Measurements from ENCODE around the gene HMGB4.

HMGB4 gene

DNA sequence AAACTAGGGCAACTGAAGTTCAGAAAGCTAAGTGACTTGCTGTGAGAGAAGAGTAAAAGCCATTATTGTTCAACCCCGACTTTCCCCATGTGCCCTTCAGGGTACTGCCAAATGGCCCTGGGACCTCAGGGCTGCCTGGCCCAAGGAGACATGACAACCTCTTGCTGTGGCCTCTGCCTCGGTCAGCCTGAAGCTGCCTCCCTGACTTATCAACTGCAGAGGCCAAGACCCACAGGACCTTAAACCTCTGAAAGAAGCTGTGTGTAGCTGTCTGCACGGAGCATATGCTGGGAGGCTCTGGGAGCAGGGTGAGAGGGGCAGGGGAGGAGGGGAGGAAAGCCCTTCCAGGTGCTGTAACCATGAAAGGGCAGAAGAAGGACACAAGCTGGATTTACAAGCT, 35.9 kb downstream of the HMGB4 start:
- Histone ChIP-seq H2BK5ac (ENCODE audit: low read length) (no peak overlapping the region), H2BK12ac (ENCODE audit: low read length) (no peak overlapping the region), H3K14ac (ENCODE audit: low read length) (no peak overlapping the region), H2BK15ac (ENCODE audit: low read length) (no peak overlapping the region), H3K23ac (ENCODE audit: low read depth, low read length, poor library complexity) (no peak overlapping the region), H2AK5ac (ENCODE audit: low read depth, low read length) (no peak overlapping the region), H2BK120ac (ENCODE audit: low read depth, low read length) (no peak overlapping the region), H3K27ac (replicated peaks; ENCODE audit: low read length) (no peak overlapping the region), H3K79me1 (ENCODE audit: low read depth, low read length) (no peaks in the 10 kb centered on the region), H3K4ac (ENCODE audit: low read length) (no peak overlapping the region), H3K9ac (ENCODE audit: low read depth, low read length, poor library complexity) (peak overlapping the region; percentile 55), H3K4me2 (ENCODE audit: insufficient read depth, low read length, poor library complexity, severe bottlenecking) (no peak overlapping the region), H4K8ac (ENCODE audit: low read depth, low read length) (no peak overlapping the region), H3K27me3 (ENCODE audit: control insufficient read depth in 3 of 3, insufficient read depth in 3 of 3, low read depth in 1 of 3, low read length in 3 of 3) (no peaks in the 10 kb centered on the region), H3K36me3 (replicated peaks in 1 of 2; ENCODE audit: control insufficient read depth in 2 of 2, insufficient read depth in 2 of 2, low read length in 2 of 2) (no peaks in the 10 kb centered on the region), H4K91ac (ENCODE audit: low read depth, low read length, poor library complexity) (no peak overlapping the region), H3K4me3 (ENCODE audit: low read length in 2 of 2) (no peak overlapping the region), H2AFZ (ENCODE audit: low read length) (no peak overlapping the region), H3K18ac (ENCODE audit: low read length) (peak overlapping the region; percentile 56), H3K4me1 (ENCODE audit: control insufficient read depth in 2 of 2, insufficient read depth in 1 of 2, low read depth in 1 of 2, low read length in 2 of 2) (no peaks in the 10 kb centered on the region), H3K9me3 (replicated peaks in 1 of 2; ENCODE audit: control insufficient read depth in 2 of 2, insufficient read depth in 1 of 2, low read depth in 1 of 2, low read length in 2 of 2) (no peaks in the 10 kb centered on the region)
- no peak for DNase-seq (ENCODE audit: low spot score)
- WGBS, 2 donors (ENCODE audit: extremely low coverage in 2 of 2, insufficient read length in 2 of 2, insufficient replicate concordance in 1 of 2): no CpG with 5 or more reads among the region's 3 CpGs

DNA sequence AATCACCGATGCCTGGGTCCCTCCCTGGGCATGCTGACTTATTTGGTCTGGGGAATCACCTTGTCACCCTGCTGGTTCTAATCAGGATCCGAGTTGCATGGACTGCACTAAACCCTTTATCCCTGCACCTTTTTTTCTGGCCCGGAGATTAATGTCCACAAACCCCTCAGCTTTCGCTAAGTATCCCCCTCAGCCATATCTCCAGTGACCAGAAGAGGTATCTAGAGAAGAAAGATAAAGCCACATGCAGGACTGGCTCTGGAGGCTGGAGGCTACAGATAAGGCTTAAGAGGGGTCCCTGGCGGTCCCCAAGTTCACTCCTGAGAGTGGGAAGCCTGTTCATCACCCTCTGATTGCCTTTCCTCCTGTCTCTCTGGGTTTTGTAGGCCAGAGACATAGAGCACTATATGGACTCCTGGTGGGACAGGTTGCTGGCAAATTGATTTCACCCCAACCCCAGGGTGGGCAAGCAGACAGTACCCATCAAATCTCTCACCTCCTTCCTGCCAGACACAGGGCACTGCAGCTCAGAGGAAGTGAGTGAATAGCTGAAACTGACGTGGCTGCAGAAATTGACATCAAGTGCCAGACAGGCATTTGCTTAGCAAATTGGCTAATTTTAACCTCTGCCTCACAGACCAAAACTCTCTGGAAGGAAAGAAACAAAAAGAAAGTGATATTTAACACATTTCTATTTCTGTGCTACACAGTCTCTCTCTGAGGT, 38.8 kb downstream of the HMGB4 start:
- H3K4ac ChIP-seq (ENCODE audit: low read length): no peak overlapping the region
- H3K23ac ChIP-seq (ENCODE audit: low read depth, low read length, poor library complexity): no peak overlapping the region
- no peak overlapping the region for H2BK15ac ChIP-seq (ENCODE audit: low read length)
- H3K27ac ChIP-seq (replicated peaks; ENCODE audit: low read length): no peak overlapping the region
- H3K4me1 ChIP-seq (ENCODE audit: control insufficient read depth in 2 of 2, insufficient read depth in 1 of 2, low read depth in 1 of 2, low read length in 2 of 2): no peaks in the 10 kb centered on the region
- H4K91ac ChIP-seq (ENCODE audit: low read depth, low read length, poor library complexity): no peak overlapping the region
- no peak overlapping the region for H3K9ac ChIP-seq (ENCODE audit: low read depth, low read length, poor library complexity)
- H3K79me1 ChIP-seq (ENCODE audit: low read depth, low read length): no peaks in the 10 kb centered on the region
- no peak overlapping the region for H2AK5ac ChIP-seq (ENCODE audit: low read depth, low read length)
- no peak overlapping the region for H3K4me2 ChIP-seq (ENCODE audit: insufficient read depth, low read length, poor library complexity, severe bottlenecking)
- H2AFZ ChIP-seq (ENCODE audit: low read length): no peak overlapping the region
- H2BK120ac ChIP-seq (ENCODE audit: low read depth, low read length): no peak overlapping the region
- no peak overlapping the region for H2BK12ac ChIP-seq (ENCODE audit: low read length)
- no peak for DNase-seq (ENCODE audit: low spot score)
- H2BK5ac ChIP-seq (ENCODE audit: low read length): no peak overlapping the region
- no peaks in the 10 kb centered on the region for H3K36me3 ChIP-seq (replicated peaks in 1 of 2; ENCODE audit: control insufficient read depth in 2 of 2, insufficient read depth in 2 of 2, low read length in 2 of 2)
- no peak overlapping the region for H3K4me3 ChIP-seq (ENCODE audit: low read length in 2 of 2)
- H3K9me3 ChIP-seq (replicated peaks in 1 of 2; ENCODE audit: control insufficient read depth in 2 of 2, insufficient read depth in 1 of 2, low read depth in 1 of 2, low read length in 2 of 2): no peaks in the 10 kb centered on the region
- H4K8ac ChIP-seq (ENCODE audit: low read depth, low read length): no peak overlapping the region
- no peak overlapping the region for H3K18ac ChIP-seq (ENCODE audit: low read length)
- H3K27me3 ChIP-seq (ENCODE audit: control insufficient read depth in 3 of 3, insufficient read depth in 3 of 3, low read depth in 1 of 3, low read length in 3 of 3): no peaks in the 10 kb centered on the region
- no peak overlapping the region for H3K14ac ChIP-seq (ENCODE audit: low read length)
- WGBS, 2 donors (ENCODE audit: extremely low coverage in 2 of 2, insufficient read length in 2 of 2, insufficient replicate concordance in 1 of 2): no CpG with 5 or more reads among the region's 6 CpGs

DNA sequence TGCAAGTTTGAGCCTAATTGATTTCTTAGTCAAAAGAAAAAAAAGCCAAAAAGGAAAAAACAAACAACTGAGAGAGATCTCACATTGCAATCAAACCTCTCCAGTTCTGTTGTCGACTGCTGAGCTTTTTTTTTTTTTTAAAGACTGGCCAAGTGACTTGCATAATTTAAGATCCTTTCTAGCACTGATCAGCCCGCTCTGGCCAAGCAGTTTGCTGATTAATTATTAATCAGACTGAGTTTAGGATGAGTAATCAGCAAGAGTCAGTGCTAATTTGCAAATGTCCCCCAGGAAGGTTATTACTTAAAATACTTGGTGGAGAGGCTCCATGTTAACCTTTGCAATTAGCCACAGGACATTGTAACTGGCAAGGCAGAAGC, 39.3 kb downstream of the HMGB4 start:
- no peaks in the 10 kb centered on the region for H3K9me3 ChIP-seq (replicated peaks in 1 of 2; ENCODE audit: control insufficient read depth in 2 of 2, insufficient read depth in 1 of 2, low read depth in 1 of 2, low read length in 2 of 2)
- H3K4ac ChIP-seq (ENCODE audit: low read length): no peak overlapping the region
- H3K9ac ChIP-seq (ENCODE audit: low read depth, low read length, poor library complexity): no peak overlapping the region
- H2BK15ac ChIP-seq (ENCODE audit: low read length): no peak overlapping the region
- no peak overlapping the region for H4K8ac ChIP-seq (ENCODE audit: low read depth, low read length)
- no peak overlapping the region for H2BK120ac ChIP-seq (ENCODE audit: low read depth, low read length)
- no peak overlapping the region for H3K4me3 ChIP-seq (ENCODE audit: low read length in 2 of 2)
- no peak overlapping the region for H2BK12ac ChIP-seq (ENCODE audit: low read length)
- H2AFZ ChIP-seq (ENCODE audit: low read length): no peak overlapping the region
- H3K18ac ChIP-seq (ENCODE audit: low read length): no peak overlapping the region
- H3K4me2 ChIP-seq (ENCODE audit: insufficient read depth, low read length, poor library complexity, severe bottlenecking): no peak overlapping the region
- H3K27me3 ChIP-seq (ENCODE audit: control insufficient read depth in 3 of 3, insufficient read depth in 3 of 3, low read depth in 1 of 3, low read length in 3 of 3): no peaks in the 10 kb centered on the region
- no peaks in the 10 kb centered on the region for H3K4me1 ChIP-seq (ENCODE audit: control insufficient read depth in 2 of 2, insufficient read depth in 1 of 2, low read depth in 1 of 2, low read length in 2 of 2)
- no peak overlapping the region for H3K23ac ChIP-seq (ENCODE audit: low read depth, low read length, poor library complexity)
- no peak for DNase-seq (ENCODE audit: low spot score)
- H3K36me3 ChIP-seq (replicated peaks in 1 of 2; ENCODE audit: control insufficient read depth in 2 of 2, insufficient read depth in 2 of 2, low read length in 2 of 2): no peaks in the 10 kb centered on the region
- no peak overlapping the region for H2AK5ac ChIP-seq (ENCODE audit: low read depth, low read length)
- no peaks in the 10 kb centered on the region for H3K79me1 ChIP-seq (ENCODE audit: low read depth, low read length)
- H4K91ac ChIP-seq (ENCODE audit: low read depth, low read length, poor library complexity): no peak overlapping the region
- no peak overlapping the region for H3K27ac ChIP-seq (replicated peaks; ENCODE audit: low read length)
- no peak overlapping the region for H3K14ac ChIP-seq (ENCODE audit: low read length)
- no CpG with 5 or more reads among the region's 2 CpGs for WGBS, 2 donors (ENCODE audit: extremely low coverage in 2 of 2, insufficient read length in 2 of 2, insufficient replicate concordance in 1 of 2)
- no peak overlapping the region for H2BK5ac ChIP-seq (ENCODE audit: low read length)

DNA sequence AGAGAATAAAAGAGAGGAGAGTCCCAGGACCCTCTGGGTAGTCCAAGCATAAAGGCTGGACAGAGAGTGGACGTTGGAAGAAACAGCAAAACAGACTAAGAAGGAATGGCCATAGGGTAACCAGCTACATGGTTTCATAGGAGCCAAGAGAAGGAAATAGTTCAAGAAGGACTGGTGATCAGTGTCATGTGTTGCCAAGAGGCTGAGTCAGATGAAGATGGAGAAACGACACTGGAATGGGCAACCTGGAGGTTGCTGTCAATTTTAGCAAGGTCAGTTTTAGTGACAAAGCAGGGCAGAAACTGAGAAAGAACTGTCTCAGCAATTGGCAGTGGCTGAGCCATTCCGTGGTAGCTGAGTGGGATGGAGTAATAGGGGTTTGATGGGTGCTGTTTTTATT, 41.4 kb downstream of the HMGB4 start:
- Histone ChIP-seq H4K8ac (ENCODE audit: low read depth, low read length) (no peak overlapping the region), H3K18ac (ENCODE audit: low read length) (no peak overlapping the region), H2AFZ (ENCODE audit: low read length) (no peak overlapping the region), H2BK5ac (ENCODE audit: low read length) (no peak overlapping the region), H3K14ac (ENCODE audit: low read length) (no peak overlapping the region), H2BK15ac (ENCODE audit: low read length) (no peak overlapping the region), H4K91ac (ENCODE audit: low read depth, low read length, poor library complexity) (no peak overlapping the region), H3K4ac (ENCODE audit: low read length) (no peak overlapping the region), H3K4me3 (ENCODE audit: low read length in 2 of 2) (no peak overlapping the region), H2BK120ac (ENCODE audit: low read depth, low read length) (no peak overlapping the region), H3K36me3 (replicated peaks in 1 of 2; ENCODE audit: control insufficient read depth in 2 of 2, insufficient read depth in 2 of 2, low read length in 2 of 2) (no peaks in the 10 kb centered on the region), H3K9ac (ENCODE audit: low read depth, low read length, poor library complexity) (no peak overlapping the region), H3K79me1 (ENCODE audit: low read depth, low read length) (no peaks in the 10 kb centered on the region), H3K4me2 (ENCODE audit: insufficient read depth, low read length, poor library complexity, severe bottlenecking) (no peak overlapping the region), H2AK5ac (ENCODE audit: low read depth, low read length) (no peak overlapping the region), H3K9me3 (replicated peaks in 1 of 2; ENCODE audit: control insufficient read depth in 2 of 2, insufficient read depth in 1 of 2, low read depth in 1 of 2, low read length in 2 of 2) (peaks cover 0 to 1% of the 10 kb centered on the region in 2 donors), H3K27me3 (ENCODE audit: control insufficient read depth in 3 of 3, insufficient read depth in 3 of 3, low read depth in 1 of 3, low read length in 3 of 3) (no peaks in the 10 kb centered on the region), H2BK12ac (ENCODE audit: low read length) (no peak overlapping the region), H3K4me1 (ENCODE audit: control insufficient read depth in 2 of 2, insufficient read depth in 1 of 2, low read depth in 1 of 2, low read length in 2 of 2) (no peaks in the 10 kb centered on the region), H3K27ac (replicated peaks; ENCODE audit: low read length) (no peak overlapping the region), H3K23ac (ENCODE audit: low read depth, low read length, poor library complexity) (no peak overlapping the region)
- no CpG with 5 or more reads among the region's 3 CpGs for WGBS, 2 donors (ENCODE audit: extremely low coverage in 2 of 2, insufficient read length in 2 of 2, insufficient replicate concordance in 1 of 2)
- no peak for DNase-seq (ENCODE audit: low spot score)

Measured in neuronal stem cell (in vitro differentiated cells).